Stimulated activated CD4-positive, alpha-beta T cell treated with anti-CD3 and anti-CD28 coated beads, Interleukin-4, amount 100 ng/mL, for 24 hours (primary cell): ENCODE measurements around the gene ADAMTSL2.

ENCODE experiments used
- DNase-seq: peaks from one replicate; pipeline ENCODE4 v3.0.0-alpha.2; 2020

Gene ADAMTSL2

DNA sequence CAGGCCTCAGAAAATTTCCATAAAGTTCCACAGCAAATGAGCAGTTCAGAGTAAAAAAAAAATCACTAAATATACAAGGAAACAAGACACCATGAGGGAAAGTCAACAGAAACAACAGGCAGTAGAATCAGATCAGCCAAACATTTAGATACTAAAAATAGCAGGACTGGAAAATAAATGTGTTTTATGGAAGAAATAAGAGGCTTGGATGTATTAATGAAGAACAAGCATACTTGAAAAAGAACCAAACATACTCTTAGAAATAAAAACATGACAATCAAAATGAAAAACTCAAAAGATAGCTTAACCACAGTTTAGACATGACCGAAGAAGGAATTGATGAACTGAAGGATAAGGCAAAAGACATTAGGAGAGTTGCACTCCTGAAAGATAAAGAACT lies 32.4 kb upstream of the ADAMTSL2 start:
- DNase-seq = no peak

DNA sequence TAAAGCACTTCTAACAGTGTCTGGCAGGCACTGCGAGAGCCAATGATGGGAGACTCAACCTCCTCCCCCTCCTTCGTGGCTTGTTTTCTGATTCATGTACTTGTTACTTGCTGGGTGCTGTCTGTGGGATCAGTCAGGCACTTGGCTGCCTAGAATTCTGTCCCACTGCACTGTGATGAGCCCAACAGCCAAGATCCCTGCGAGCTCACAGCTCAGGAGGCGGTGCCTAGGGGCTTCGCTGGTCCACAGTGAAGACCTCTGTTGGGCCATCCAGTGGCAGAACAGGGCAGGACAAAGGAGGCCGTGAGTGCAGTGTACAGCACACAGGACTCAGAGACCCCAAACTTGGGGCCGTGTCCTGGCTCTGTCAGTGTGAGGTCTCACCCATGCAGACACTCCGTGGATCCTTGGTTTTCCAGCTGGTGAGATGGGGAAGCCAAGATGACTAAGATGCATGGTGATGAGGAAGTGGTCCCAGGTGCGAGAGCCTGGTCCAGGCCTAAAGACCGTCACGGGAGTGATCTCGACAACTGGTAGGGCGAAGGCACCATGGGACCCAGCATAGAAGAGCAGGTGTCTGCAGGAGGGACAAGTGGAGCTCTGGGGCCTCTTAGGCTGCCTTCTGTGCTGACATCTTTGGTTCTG lies 29.2 kb upstream of the ADAMTSL2 start:
- no peak for DNase-seq

DNA sequence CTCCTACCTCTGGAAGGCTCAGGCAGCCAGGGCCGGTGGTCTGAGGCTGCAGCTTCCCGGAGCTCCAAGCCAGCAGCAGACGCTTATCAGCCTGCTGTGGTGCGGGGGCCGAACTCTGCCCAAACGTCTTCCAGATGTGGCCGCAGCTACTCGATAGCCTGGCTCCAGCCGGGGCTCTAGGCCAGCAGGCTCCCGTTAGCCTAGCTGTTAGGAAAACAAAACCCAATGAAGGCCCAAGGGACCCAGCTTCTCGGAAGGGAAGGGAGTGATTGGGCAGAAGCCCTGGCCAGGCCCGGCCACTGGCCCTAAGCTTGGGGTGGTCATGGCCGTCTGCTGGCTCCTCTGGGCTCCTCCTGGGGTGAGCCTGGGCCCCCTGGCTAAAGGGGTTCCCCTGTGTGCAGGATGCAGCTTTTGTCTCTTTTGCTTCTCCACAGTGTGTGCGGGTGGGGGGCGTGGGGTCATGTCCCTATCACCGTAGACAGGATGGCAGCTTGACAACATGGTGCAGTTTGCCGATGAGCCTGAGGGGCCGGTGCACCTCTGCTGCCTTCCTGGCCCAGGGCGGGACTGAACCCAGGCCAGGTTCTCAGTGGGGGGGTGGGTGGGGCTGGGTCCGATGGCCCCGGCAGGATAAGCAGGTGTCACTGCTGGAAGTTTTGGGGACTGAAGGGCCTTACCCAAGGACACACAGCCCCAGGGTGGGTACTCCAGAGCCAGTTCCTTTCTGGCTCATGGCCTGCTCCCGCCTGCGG lies 28.4 kb upstream of the ADAMTSL2 start:
- no peak for DNase-seq

DNA sequence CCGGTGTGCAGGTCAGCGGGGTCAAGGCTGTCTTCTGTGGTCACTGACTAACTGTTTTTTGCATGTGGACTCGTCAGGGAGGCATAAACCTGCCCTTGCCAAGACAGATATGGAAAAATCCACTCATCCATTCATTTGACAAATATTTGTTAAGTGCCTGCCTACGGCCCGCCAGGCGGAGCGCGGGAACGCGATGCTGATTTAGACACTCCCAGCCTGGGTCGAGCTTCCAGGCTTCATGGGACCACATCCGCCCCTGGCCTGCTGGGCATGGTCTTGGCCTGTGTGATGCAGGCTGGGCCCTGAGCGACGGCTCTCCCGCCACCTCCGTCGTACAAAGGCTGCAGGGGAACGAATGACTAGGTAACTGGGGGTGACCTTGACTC lies 27.9 kb upstream of the ADAMTSL2 start:
- DNase-seq = no peak

DNA sequence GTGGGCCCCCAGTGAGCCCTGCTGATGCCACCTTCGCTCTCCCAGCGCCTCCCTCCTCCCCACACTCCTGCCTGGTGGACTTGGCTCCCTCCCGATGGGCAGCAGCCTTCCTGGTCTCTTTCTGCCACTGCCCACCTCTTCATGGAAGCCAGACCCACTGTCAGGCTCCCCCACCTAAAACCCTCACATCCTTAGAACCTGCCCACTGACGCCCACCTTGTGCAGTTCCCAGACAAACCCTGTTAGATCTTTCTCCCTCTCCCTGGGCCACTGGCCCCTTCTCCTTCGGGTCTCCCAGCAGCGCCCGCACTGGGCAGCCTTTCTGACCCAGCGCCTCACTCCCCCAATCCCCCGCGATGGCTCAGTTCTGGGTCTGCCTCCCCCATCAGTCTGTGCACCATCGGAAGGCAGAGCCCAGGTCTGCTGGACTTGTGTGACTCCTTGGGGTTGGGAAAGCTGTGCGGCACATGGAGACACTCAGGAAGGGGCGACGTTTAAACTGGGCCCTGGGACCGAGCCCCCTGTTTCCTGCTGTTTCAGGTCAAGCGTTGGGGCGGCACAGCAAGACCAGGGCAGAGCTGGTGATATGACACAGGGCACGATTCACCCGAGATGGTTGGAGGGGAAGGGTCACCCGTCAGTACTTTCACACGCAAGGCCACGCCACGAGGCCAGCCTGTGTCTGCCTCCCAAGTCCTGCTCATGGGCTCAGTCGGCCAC lies 27.1 kb upstream of the ADAMTSL2 start:
- no peak for DNase-seq

DNA sequence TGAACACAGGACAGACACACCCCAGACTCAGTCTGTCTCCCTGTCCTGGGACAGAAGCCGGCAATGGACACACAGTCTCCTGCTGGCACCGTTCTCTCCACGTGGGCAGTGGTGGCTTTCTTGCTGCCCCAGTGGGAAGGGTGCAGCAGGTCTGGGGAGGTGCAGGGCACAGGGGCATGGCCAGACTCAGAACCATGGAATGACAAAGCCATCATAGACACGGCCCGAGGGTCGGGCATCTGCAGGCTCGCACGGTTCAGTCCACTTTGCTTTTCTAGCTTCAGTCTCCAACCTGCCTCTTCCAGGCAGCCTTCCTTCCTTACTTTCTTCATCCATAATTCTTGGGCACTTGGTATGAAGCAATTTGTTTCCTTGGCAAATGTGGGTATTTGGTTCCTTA lies 26.5 kb upstream of the ADAMTSL2 start:
- no peak for DNase-seq

DNA sequence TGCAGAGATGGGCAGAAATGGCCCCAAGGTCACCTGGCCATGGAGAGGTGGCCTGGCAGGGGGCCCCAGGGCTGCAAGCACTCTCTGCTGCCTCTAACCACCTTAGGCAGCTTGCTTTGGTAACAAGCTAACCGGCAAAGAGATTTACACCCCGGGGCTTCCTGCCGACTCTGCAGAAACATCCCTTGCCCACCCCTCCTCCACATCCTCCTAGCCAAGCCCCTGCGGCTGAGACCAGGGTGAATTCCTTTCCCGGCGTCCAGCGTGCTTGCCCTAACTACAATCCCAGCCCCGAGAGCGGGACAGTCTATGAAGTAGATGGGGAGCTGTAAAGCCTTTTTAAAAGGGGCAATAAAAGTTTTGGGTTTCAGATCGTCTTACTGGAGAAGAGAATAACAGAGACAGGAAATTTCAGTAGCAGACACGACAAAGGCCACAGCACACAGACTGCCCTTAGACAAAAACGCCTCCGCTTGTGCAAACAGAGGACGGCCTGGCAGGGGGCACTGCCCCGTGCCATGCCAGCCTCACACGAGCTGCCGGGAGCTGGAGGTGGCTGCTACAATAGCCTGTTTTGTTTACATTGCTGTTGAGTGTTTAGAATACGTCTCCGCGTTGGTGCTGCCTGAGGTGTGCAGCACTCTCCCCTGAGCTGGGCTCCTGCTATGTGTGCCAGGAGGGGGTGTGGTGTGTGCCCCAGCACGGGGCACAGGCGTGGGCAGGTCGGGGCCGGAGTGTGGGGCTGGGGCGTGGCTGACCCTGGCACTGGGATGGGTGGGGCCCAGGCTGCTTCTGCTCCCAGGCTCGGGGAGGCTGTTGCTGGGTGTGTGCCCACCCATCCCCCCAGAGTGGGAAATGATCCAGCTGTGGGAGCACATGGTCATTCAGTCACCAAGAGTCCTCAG lies 25.1 kb upstream of the ADAMTSL2 start:
- DNase-seq = no peak

DNA sequence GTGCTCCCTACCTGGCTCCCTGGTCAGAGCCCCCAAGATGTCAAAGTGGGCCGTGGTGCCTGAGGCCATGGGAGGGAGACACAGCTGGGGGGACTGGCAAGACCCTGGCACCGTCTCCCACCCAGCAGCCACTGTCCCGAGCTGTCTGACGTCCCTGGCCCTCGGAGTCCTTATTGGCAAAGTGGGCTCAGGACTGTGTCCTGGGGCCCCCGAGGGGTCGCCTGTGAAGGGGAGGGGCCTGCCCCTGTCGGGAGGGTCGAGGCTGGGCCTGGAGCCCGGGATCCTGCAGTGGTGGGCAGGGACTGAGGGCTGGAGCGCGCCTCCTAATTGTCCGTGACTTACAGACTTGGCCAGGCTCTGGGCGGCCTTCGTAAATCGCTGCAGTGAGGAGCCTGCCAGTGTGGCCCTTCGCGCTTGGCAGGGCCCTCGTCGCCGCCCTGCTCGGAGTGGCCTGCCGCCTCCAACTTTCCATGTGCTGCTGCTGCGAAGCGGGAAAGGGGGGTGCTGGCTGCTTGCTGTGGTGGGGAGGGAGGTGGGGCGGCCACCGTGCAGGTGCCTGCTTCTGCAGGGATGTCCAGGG lies 23.5 kb upstream of the ADAMTSL2 start:
- DNase-seq = no peak

DNA sequence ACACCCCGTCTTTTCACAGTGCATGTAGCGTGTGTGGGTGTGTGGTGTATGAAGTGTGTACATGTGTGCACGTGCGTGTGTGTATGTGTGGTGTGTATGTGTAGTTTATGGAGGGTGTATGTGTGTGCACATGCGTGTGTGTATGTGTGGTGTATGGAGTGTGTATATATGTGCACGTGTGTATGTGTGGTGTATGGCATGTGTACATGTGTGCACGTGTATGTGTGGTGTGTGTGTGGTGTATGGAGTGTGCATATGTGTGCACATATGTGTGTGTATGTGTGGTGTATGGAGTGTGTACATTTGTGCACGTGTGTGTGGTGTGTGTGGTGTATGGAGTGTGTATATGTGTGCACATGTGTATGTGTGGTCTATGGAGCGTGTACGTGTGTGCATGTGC lies 22.9 kb upstream of the ADAMTSL2 start:
- DNase-seq = no peak

DNA sequence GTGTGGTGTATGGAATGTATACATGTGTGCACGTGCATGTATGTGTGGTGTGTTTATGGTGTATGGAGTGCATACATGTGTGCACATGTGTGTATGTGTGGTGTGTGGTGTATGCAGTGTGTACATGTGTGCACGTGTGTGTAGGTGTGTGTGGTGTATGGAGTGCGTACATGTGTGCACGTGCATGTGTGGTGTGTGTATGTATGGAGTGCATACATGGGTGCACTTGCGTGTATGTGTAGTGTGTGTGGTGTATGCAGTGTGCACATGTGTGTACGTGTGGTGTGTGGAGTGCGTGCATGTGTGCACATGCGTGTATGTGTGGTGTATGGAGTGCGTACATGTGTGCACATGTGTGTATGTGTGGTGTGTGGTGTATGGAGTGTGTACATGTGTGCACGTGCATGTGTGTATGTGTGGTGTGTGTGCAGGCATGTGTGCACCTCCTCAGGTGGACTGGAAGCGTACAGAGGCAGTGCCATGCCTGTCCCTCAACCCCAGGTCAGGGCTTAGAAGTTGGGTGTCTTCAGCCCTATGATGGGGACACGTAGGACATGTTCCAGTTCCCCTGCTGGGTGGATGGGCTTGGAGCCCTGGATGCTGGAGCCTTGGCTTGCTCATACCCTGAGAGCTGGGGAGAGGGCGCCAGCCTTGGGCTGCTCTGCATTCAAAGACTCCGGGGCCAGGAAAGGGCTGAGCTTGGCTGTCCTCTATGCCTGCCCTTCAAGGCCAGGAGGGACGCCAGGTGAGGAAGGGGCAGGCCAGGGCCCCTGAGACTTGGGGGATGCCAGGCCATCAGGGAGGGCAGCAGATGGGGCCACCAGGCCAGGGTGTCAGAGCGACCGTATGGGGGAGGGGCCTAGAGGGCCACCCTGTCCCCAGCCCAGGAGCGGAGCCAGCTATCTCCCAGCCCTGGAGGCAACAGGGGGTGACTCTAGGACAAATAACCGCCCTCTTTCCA lies 22.0 kb upstream of the ADAMTSL2 start:
- no peak for DNase-seq

DNA sequence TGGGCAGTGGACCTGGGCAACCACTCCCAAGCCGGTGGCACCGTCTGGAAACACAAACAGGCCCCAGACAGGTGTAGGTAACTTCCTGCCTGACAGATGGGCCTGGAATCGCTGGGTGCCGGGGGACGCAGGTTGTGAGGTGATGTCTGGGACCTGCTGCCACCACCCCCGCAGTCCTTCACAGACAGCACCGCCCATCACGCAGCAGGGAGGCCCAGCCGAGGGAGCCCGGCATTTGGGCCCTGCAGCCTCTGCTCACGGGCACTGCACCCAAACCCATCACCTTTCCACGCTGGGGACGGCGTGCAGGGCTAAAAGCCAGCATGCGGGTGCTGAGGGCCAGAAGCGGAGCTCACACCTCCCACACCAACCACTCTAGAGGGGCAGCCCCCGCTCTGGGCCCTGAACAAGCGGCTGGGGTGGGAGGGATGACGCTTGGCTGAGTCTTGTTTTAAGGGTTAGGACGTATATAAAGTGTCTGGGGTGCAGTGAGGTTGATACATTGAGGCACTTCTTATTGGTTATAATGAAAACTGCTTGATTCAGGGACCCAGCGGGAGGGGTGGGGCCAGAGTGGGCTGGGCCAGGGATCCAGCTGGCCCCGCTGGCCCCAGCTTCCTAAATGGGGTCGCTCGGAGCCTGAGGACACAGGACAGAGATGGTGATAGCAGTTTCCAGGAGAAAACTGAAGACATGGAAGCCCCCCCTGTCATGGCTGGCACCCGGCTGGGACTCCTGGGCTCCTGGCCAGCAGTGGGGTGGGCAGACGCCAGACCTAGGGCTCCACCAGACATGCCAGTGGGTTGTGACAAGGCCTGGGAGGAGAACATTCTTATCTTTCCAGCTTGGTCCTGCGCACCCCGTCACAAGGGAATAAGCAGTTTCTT lies 21.0 kb upstream of the ADAMTSL2 start:
- DNase-seq = no peak

DNA sequence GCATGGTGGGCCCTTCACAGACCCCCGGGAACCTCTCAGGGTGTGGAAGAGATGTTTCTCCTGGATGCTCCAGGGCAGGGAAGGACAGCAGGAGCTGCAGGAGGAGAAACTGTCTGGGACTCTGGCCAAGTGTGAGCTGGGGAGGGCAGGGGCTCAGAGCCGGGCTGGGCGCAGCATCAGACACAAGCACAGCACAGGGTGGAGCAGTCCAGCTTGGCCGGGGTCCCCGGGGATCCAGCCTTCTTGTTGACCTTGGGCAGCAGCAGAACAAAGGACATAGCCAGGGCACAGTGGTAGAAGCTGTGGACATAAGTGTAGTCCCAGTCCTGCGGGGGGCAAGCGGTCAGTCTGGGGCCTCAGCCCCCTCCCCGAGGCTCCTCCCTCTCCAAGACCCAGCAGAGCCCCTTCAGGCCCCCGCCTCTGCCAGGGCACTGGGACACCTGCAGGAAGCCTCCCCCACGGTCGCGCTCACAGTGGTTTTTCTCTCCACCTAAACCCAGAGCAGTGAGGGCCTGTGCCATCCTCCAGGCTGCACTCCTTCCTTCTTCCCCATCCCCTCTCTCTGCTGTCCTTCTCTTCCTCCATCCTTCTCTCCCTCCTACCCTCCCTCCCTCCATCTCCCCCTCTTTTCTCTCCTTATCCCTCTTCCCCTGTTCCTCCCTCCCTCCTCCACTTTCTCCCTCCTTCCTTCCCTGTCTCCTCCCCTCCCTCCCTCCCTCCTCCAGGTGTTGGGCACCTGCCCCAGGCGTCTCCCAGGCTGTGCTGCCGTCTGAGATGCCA lies 19.9 kb upstream of the ADAMTSL2 start:
- no peak for DNase-seq

DNA sequence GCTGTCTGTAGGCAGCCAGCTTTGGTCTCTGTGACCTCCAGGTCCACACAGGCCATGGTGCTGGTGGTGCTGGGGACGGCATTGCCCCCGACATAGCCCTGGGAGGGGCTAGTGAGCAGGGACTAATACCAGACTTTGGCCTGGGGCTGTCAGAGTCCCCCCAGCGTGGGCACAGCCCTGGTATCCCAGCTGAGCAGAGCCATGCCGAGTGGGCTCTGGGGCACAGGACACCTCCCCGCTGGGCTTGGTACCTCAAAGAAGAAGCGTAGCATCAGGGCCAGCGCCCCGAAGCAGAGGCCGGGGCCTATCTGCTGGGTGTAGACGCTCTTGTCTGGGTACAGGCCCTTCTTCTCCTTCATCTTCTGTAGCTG lies 19.3 kb upstream of the ADAMTSL2 start:
- no peak for DNase-seq

DNA sequence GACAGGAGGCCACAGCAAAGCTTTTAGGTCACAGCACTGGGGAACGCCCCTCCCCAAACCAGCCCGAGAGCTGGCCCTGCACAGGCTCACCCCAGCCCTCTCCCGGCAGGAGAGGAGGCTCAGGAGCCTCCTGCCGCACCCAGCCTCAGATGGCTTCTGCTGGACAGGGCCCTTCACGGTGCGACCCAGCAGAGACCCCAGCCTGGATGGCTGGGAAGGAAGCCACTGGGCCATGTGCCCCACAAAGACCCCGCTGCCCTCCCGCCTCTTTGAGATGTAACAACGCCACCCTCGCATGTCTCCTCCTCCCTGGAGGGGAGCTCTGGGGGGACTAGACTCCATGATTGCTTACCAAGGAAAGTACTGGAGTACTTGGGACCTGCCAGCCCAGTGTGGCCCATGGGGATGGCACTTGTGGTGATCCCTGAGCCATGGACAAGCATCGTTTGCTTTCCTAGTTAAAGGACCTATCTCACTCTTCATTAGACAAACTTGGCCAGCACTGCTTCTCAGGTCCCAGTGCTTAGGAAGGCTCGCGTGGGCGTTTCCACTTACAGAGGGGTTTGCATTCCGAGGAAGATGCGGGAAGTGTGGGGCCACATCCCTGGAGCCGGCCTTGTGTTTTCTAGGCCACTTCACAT lies 18.8 kb upstream of the ADAMTSL2 start:
- no peak for DNase-seq

DNA sequence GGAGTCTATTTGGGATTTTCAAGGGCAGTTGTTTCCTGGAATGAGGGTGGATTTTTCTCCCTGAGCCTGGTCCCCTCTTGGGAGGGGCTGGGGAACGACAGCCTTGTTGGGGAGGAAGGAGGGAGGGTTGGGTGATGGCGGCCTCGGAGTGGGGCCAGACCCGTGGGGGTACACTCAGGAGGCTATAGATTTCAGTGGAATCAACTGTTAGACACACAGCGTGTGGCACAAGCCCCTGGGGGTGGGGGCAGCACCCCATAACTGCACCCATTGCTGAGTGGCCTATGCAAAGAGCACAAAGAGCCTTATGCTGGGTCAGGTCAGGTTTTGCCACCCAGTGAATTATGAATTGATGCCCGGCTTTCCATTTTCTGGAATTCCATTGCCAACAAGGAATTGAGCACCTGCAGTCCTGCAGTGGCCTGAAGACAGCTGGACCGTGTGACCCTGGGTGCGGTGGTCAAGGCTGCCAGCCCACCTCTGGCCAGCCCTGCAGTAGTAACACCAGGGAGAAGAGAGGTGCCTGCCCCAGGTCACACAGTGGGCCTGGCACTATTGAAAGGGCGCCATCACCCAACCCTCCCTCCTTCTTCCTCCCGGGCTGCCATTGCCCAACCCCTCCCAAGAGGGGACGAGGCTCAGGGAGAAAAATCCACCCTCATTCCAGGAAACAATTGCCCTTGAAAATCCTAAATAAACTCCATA lies 18.1 kb upstream of the ADAMTSL2 start:
- DNase-seq = no peak

DNA sequence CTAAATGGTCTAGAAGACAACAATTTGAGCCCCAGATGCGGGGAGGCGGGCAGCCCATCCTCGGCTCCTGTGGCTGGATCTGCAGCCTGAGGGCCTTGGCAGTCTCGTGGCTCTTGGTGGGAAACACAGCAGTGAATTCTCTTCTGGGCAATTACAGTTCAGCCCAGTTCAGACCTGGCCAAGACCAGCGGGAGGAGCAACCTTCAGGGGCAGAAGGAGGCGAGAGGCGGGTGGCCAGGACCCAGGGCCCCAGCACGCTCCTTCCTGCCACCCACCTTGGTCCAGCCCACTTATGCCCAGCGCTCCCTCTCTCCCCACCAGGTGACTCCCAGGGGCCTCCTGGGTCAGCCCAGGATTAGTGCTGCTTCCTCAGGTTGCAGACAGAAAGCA lies 17.5 kb upstream of the ADAMTSL2 start:
- DNase-seq = no peak

DNA sequence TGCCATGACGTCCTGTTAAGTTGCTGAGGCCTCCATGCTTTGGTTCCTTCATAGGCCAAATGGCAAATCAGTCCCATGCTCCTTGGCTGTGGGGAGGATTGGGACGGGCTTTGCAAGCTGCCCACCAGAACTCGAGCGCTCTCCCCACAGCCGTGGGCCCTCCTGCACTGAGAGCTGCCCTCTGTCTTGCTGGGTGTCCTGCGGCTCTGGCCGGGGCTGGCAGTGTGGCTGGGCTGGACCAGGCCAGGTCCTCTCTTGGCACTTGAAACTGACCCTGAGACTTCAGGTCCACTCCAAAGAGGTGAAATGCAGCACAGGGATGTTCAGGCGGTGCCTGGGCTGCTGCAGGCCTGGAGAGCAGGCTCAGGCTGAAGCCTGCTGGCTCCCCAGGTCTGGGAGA lies 16.8 kb upstream of the ADAMTSL2 start:
- no peak for DNase-seq

DNA sequence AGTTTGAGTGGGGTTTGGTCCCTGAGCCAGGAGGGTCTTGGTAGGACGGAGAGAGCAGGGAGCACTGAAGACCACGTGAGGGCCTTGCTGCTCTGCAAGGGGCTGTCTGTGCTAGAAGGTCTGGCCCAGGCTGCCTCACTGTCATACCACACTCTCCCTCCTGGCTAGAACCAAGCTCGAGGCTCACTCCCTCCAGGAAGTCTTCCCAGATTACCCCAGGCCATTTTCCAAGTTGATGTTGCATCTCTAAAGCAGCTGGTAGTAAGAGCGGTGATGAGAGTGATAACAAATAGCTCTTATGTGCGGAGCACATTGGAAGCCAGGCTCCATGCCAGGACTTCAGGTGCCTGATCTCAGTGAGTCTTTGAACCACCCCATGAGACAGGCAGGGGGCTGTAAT lies 16.3 kb upstream of the ADAMTSL2 start:
- DNase-seq = no peak
